ENCODE measurements around the gene MRTFA.

The MRTFA gene

GRCh38 chr22:40414838-40415505 lies 221.5 kb downstream of the MRTFA start:
- H3K4me1 Mint-ChIP-seq (ENCODE audit: low read depth), result peaks cover 18% of the 10 kb centered on the region
- no peak overlapping the region for H3K4me3 Mint-ChIP-seq
- no peaks in the 10 kb centered on the region for H3K27me3 Mint-ChIP-seq (ENCODE audit: low read depth)
- no peaks in the 10 kb centered on the region for H3K9me3 Mint-ChIP-seq
- H3K36me3 Mint-ChIP-seq (ENCODE audit: low read depth), result peaks cover 32% of the 10 kb centered on the region
- H3K27ac Mint-ChIP-seq, result peak overlapping the region; percentile 80

GRCh38 chr22:40414311-40414710 lies 222.2 kb downstream of the MRTFA start:
- Mint-ChIP-seq H3K4me1 (ENCODE audit: low read depth) (peaks cover 18% of the 10 kb centered on the region), H3K36me3 (ENCODE audit: low read depth) (peaks cover 28% of the 10 kb centered on the region), H3K4me3 (no peak overlapping the region), H3K27me3 (ENCODE audit: low read depth) (no peaks in the 10 kb centered on the region), H3K27ac (peak overlapping the region; percentile 10), H3K9me3 (no peaks in the 10 kb centered on the region)

GRCh38 chr22:40413873-40414272 lies 222.6 kb downstream of the MRTFA start:
- H3K9me3 Mint-ChIP-seq, result no peaks in the 10 kb centered on the region
- no peaks in the 10 kb centered on the region for H3K27me3 Mint-ChIP-seq (ENCODE audit: low read depth)
- no peak overlapping the region for H3K27ac Mint-ChIP-seq
- H3K36me3 Mint-ChIP-seq (ENCODE audit: low read depth), result peaks cover 30% of the 10 kb centered on the region
- peaks cover 18% of the 10 kb centered on the region for H3K4me1 Mint-ChIP-seq (ENCODE audit: low read depth)
- no peak overlapping the region for H3K4me3 Mint-ChIP-seq

GRCh38 chr22:40412441-40412840 lies 224.1 kb downstream of the MRTFA start:
- Mint-ChIP-seq H3K27me3 (ENCODE audit: low read depth) (no peaks in the 10 kb centered on the region), H3K9me3 (no peaks in the 10 kb centered on the region), H3K4me3 (no peak overlapping the region), H3K4me1 (ENCODE audit: low read depth) (peaks cover 18% of the 10 kb centered on the region), H3K36me3 (ENCODE audit: low read depth) (peaks cover 32% of the 10 kb centered on the region), H3K27ac (no peak overlapping the region)

GRCh38 chr22:40411506-40411861 lies 225.0 kb downstream of the MRTFA start:
- H3K27ac Mint-ChIP-seq, result no peak overlapping the region

GRCh38 chr22:40410731-40411505 lies 225.6 kb downstream of the MRTFA start:
- peaks cover 28% of the 10 kb centered on the region for H3K36me3 Mint-ChIP-seq (ENCODE audit: low read depth)
- peaks cover 11% of the 10 kb centered on the region for H3K4me1 Mint-ChIP-seq (ENCODE audit: low read depth)
- no peak overlapping the region for H3K27ac Mint-ChIP-seq
- H3K9me3 Mint-ChIP-seq, result no peaks in the 10 kb centered on the region
- no peaks in the 10 kb centered on the region for H3K27me3 Mint-ChIP-seq (ENCODE audit: low read depth)
- H3K4me3 Mint-ChIP-seq, result no peak overlapping the region

More at GRCh38 chr22:40411506-40411861, 225.0 kb downstream of the MRTFA start:
- Mint-ChIP-seq H3K9me3 (no peaks in the 10 kb centered on the region), H3K4me1 (ENCODE audit: low read depth) (peaks cover 15% of the 10 kb centered on the region), H3K27me3 (ENCODE audit: low read depth) (no peaks in the 10 kb centered on the region), H3K36me3 (ENCODE audit: low read depth) (peaks cover 32% of the 10 kb centered on the region), H3K4me3 (no peak overlapping the region)

GRCh38 chr22:40410272-40410671 lies 226.2 kb downstream of the MRTFA start:
- Mint-ChIP-seq H3K27me3 (ENCODE audit: low read depth) (no peaks in the 10 kb centered on the region), H3K36me3 (ENCODE audit: low read depth) (peaks cover 21% of the 10 kb centered on the region), H3K4me3 (no peak overlapping the region), H3K4me1 (ENCODE audit: low read depth) (peaks cover 4% of the 10 kb centered on the region), H3K27ac (no peak overlapping the region), H3K9me3 (no peaks in the 10 kb centered on the region)

GRCh38 chr22:40409613-40410113 lies 226.9 kb downstream of the MRTFA start:
- Mint-ChIP-seq H3K27me3 (ENCODE audit: low read depth) (no peaks in the 10 kb centered on the region), H3K9me3 (no peaks in the 10 kb centered on the region), H3K4me3 (no peak overlapping the region), H3K36me3 (ENCODE audit: low read depth) (peaks cover 19% of the 10 kb centered on the region), H3K27ac (no peak overlapping the region), H3K4me1 (ENCODE audit: low read depth) (peaks cover 4% of the 10 kb centered on the region)

- Mint-ChIP-seq H3K27me3 (ENCODE audit: low read depth) (no peaks in the 10 kb centered on the region), H3K27ac (no peak overlapping the region), H3K36me3 (ENCODE audit: low read depth) (peaks cover 21% of the 10 kb centered on the region), H3K4me3 (no peak overlapping the region), H3K4me1 (ENCODE audit: low read depth) (peaks cover 4% of the 10 kb centered on the region), H3K9me3 (no peaks in the 10 kb centered on the region)
Observed at GRCh38 chr22:40408718-40409612, 227.6 kb downstream of the MRTFA start.

- Mint-ChIP-seq H3K9me3 (no peaks in the 10 kb centered on the region), H3K27ac (no peak overlapping the region), H3K36me3 (ENCODE audit: low read depth) (peaks cover 29% of the 10 kb centered on the region), H3K4me3 (no peak overlapping the region), H3K4me1 (ENCODE audit: low read depth) (peaks cover 12% of the 10 kb centered on the region), H3K27me3 (ENCODE audit: low read depth) (no peaks in the 10 kb centered on the region)
Observed at GRCh38 chr22:40407831-40408717, 228.4 kb downstream of the MRTFA start.

GRCh38 chr22:40407021-40407761 lies 229.3 kb downstream of the MRTFA start:
- Mint-ChIP-seq H3K27ac (no peak overlapping the region), H3K9me3 (no peaks in the 10 kb centered on the region), H3K27me3 (ENCODE audit: low read depth) (no peaks in the 10 kb centered on the region), H3K4me3 (no peak overlapping the region), H3K4me1 (ENCODE audit: low read depth) (peaks cover 14% of the 10 kb centered on the region), H3K36me3 (ENCODE audit: low read depth) (peaks cover 31% of the 10 kb centered on the region)

- Mint-ChIP-seq H3K27ac (no peak overlapping the region), H3K4me1 (ENCODE audit: low read depth) (peaks cover 21% of the 10 kb centered on the region), H3K27me3 (ENCODE audit: low read depth) (no peaks in the 10 kb centered on the region), H3K4me3 (no peak overlapping the region), H3K36me3 (ENCODE audit: low read depth) (peaks cover 33% of the 10 kb centered on the region), H3K9me3 (no peaks in the 10 kb centered on the region)
Observed at GRCh38 chr22:40406063-40406890, 230.2 kb downstream of the MRTFA start.
